AG04449 (cell line): Measurements from ENCODE around the gene RUNX2.

Source experiments
- CTCF ChIA-PET: fragments of 350-600 bp; formaldehyde crosslinking; extraction: SDS; loops from one replicate; lab custom pipeline; 2021; ENCODE audit warnings: antibody characterized with exemption; lab: Yijun Ruan, JAX
- POLR2A ChIA-PET: fragments of 400-600, 350-600 bp; formaldehyde crosslinking; extraction: SDS; loops from one replicate; lab custom pipeline; 2020; ENCODE audit warnings: antibody characterized with exemption, inconsistent platforms; lab: Yijun Ruan, JAX
- DNase-seq: peaks from one replicate; pipeline ENCODE4 v3.0.0-alpha.2; 2010; ENCODE audit warnings: low read depth, low spot score
- H3K4me3 ChIP-seq: 2 replicates; pipeline ENCODE4 v1.5.1; 2011; ENCODE audit warnings: low read depth, mild to moderate bottlenecking, control low read depth, low read length
- CTCF ChIP-seq: IDR thresholded peaks from one replicate; pipeline ENCODE4 v1.5.1; 2011; ENCODE audit warnings: mild to moderate bottlenecking, moderate library complexity, low read length, control low read depth, inconsistent platforms; ENCODE audit not compliant: insufficient read depth; ENCODE audit errors: missing control alignments

The RUNX2 gene

GRCh38 chr6:45487645-45488044 lies 159.5 kb downstream of the RUNX2 start:
- ChIA-PET CTCF (interaction anchor here (1.0 kb wide), 1 partner anchor 227 kb away, joined by 3 read pairs; no protein-coding TSS in a partner anchor), POLR2A (no interaction called here)
- TF ChIP-seq CTCF = no peak
- DNase-seq = no peak
- H3K4me3 ChIP-seq = no peak overlapping the region

GRCh38 chr6:45488269-45488668 lies 160.1 kb downstream of the RUNX2 start:
- no peak overlapping the region for H3K4me3 ChIP-seq
- DNase-seq = no peak
- POLR2A ChIA-PET = no interaction called here
- CTCF ChIA-PET = interaction anchor here (0.6 to 1.0 kb wide), 2 partner anchors 223 to 226 kb away, joined by 3 read pairs; no protein-coding TSS in a partner anchor
- TF ChIP-seq CTCF = no peak

- ChIA-PET CTCF (interaction anchor here (0.6 kb wide), 1 partner anchor 222 kb away, joined by 3 read pairs; no protein-coding TSS in a partner anchor), POLR2A (no interaction called here)
- H3K4me3 ChIP-seq = no peak overlapping the region
Measured at GRCh38 chr6:45488889-45489288, 160.8 kb downstream of the RUNX2 start.

GRCh38 chr6:45491048-45491735 lies 163.1 kb downstream of the RUNX2 start:
- ChIA-PET POLR2A (interaction anchor here (0.5 kb wide), 1 partner anchor 10 kb away, joined by 3 read pairs; no protein-coding TSS in a partner anchor), CTCF (interaction anchor here (0.8 to 2.9 kb wide), 2 partner anchors 57 to 223 kb away, joined by 4 to 8 read pairs; no protein-coding TSS in a partner anchor)
- no peak overlapping the region for H3K4me3 ChIP-seq
- no peak for TF ChIP-seq CTCF
- no peak for DNase-seq

More at GRCh38 chr6:45488889-45489288, 160.8 kb downstream of the RUNX2 start:
- TF ChIP-seq CTCF = no peak
- DNase-seq = no peak

- POLR2A ChIA-PET = no interaction called here
- CTCF ChIA-PET = interaction anchor here (2.9 kb wide), 1 partner anchor 223 kb away, joined by 8 read pairs; no protein-coding TSS in a partner anchor
- TF ChIP-seq CTCF = no peak
Measured at GRCh38 chr6:45491874-45492273, 163.7 kb downstream of the RUNX2 start.

GRCh38 chr6:45493761-45494160 lies 165.6 kb downstream of the RUNX2 start:
- DNase-seq = no peak
- ChIA-PET POLR2A (no interaction called here), CTCF (interaction anchor here (1.7 kb wide), 1 partner anchor 863 kb away, joined by 4 read pairs; no protein-coding TSS in a partner anchor)
- TF ChIP-seq CTCF = no peak
- H3K4me3 ChIP-seq = no peak overlapping the region

More at GRCh38 chr6:45491874-45492273, 163.7 kb downstream of the RUNX2 start:
- H3K4me3 ChIP-seq = no peak overlapping the region
- no peak for DNase-seq
